ENCODE data around the gene CCDC158.
"Not testable (repeated sequence)": the region's sequence is repeated elsewhere in the genome, so short reads cannot be mapped to it uniquely, and the experiment has no call there.

CCDC158 gene

GRCh38 chr4:76420762-76421581 lies at the start of gene CCDC158:
Gene CCDC158 (minus strand): TSS chr4:76421141. CDS start chr4:76403207, 17,934 bp downstream.
- no peak for DNase-seq

GRCh38 chr4:76470532-76470931 lies 49.6 kb upstream of the CCDC158 start:
- DNase-seq: no peak

- DNase-seq: no peak
These were observed 49.1 kb upstream of the CCDC158 start for GRCh38 chr4:76470064-76470463.

GRCh38 chr4:76463568-76463967 lies 42.6 kb upstream of the CCDC158 start:
- no peak for DNase-seq

GRCh38 chr4:76459291-76459723 lies 38.4 kb upstream of the CCDC158 start:
- DNase-seq: no peak

- DNase-seq: no peak
These were observed 37.9 kb upstream of the CCDC158 start for GRCh38 chr4:76458825-76459224.

GRCh38 chr4:76458297-76458696 lies 37.4 kb upstream of the CCDC158 start:
- DNase-seq: no peak

- no peak for DNase-seq
These were observed 36.9 kb upstream of the CCDC158 start for GRCh38 chr4:76457885-76458284.

- DNase-seq: not testable (repeated sequence)
These were observed 33.1 kb upstream of the CCDC158 start for GRCh38 chr4:76454073-76454472.

GRCh38 chr4:76453232-76453631 lies 32.3 kb upstream of the CCDC158 start:
- no peak for DNase-seq

GRCh38 chr4:76449833-76450232 lies 28.9 kb upstream of the CCDC158 start:
- DNase-seq: no peak

GRCh38 chr4:76449362-76449767 lies 28.4 kb upstream of the CCDC158 start:
- no peak for DNase-seq

- DNase-seq: no peak
These were observed 27.3 kb upstream of the CCDC158 start for GRCh38 chr4:76448211-76448610.

- no peak for DNase-seq
These were observed 26.5 kb upstream of the CCDC158 start for GRCh38 chr4:76447393-76447851.

GRCh38 chr4:76445911-76446310 lies 25.0 kb upstream of the CCDC158 start:
- no peak for DNase-seq

GRCh38 chr4:76443376-76443775 lies 22.4 kb upstream of the CCDC158 start:
- DNase-seq: no peak

- no peak for DNase-seq
These were observed 21.9 kb upstream of the CCDC158 start for GRCh38 chr4:76442807-76443206.

- DNase-seq: no peak
These were observed 20.9 kb upstream of the CCDC158 start for GRCh38 chr4:76441881-76442280.

- DNase-seq: no peak
These were observed 18.6 kb upstream of the CCDC158 start for GRCh38 chr4:76439491-76439890.

- no peak for DNase-seq
These were observed 14.8 kb upstream of the CCDC158 start for GRCh38 chr4:76435528-76436319.

GRCh38 chr4:76434901-76435527 lies 14.1 kb upstream of the CCDC158 start, which contains the start of gene SHROOM3:
Gene SHROOM3 (plus strand): TSS chr4:76435229. CDS start chr4:76436053, 824 bp downstream.
- no peak for DNase-seq

GRCh38 chr4:76430519-76431388 lies 9.8 kb upstream of the CCDC158 start:
- peak; percentile 25 to 41 for DNase-seq
